Femur (tissue), 1 donor: ENCODE data around the gene GATC.
"Not testable (repeated sequence)": the region's sequence is repeated elsewhere in the genome, so short reads cannot be mapped to it uniquely, and the experiment has no call there.

Experiments used
- DNase-seq: peaks from one replicate; pipeline ENCODE4 v3.0.0-alpha.2; 2017

The GATC gene

DNA sequence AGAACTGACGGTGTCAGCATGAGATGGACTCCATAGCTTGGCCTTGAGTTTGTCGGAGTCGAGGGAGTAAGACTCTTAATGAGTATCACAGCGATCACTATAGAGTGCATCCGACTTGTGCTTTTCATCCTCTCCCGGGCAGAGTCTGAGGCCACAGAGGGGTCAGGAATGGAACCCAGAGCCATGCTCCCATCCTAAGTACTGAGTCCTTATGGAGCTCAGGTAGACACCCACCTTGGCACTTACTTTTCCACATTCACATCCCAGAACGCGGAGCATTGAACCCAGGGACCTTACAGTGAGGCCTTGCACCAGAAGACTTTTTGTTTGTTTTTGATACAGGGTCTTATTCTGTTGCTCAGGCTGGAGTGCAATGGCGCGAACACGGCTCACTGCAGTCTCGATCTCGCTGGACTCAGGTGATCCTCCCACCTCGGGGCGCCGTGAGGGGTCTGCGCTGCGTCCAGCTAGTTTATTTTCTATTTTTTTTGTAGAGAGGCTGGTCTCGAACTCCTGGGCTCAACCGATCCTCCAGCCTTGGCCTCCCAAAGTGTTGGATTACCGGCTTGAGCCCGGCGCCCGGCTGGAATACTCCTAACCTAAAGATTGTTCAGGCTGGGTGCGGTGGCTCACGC, 24.0 kb downstream of the GATC start:
- no peak for DNase-seq

DNA sequence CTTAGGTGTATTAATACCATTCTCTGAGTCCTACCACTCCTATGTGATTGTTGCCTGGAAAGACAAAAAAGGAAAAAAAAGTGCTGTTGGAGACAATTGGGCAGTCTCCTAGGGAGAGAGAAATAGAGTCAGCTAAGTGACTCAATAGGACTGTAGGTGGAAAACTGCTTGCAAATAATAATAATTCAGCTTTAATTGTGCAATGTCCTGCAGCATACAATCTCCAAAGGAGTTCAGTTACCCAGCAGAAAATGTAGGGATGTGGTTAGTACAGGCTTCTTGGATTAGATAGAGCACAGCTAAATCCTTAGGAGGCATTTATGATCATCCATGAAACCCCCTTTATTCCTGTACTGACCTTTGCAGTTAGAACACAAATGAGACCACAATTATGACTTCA, 26.3 kb downstream of the GATC start:
- DNase-seq, result no peak

- DNase-seq, result no peak
These were observed 27.8 kb downstream of the GATC start for GRCh38 chr12:120473807-120474615.

- peak; percentile 52 for DNase-seq
These were observed 28.3 kb downstream of the GATC start for GRCh38 chr12:120474616-120474960.

DNA sequence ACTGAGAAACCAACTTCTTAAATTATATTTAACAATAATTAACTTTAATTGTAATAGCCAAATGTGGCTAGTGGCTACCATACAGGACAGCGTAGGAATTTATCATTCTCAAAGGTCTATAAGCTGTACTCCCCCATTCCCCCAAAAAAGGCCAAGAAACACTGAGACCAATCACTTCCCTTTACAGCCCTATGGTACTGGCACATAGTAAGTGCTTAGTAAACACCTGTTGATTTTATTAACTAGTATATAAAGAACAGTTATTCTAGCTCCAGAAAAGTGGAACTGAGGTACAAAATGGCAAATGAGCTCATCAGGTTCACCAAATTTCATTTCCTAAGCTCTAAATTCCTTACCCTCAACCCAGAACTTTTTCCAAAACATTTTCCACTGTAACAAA, 29.4 kb downstream of the GATC start:
- DNase-seq, result no peak

- no peak for DNase-seq
These were observed 33.2 kb downstream of the GATC start for GRCh38 chr12:120479458-120479857.

DNA sequence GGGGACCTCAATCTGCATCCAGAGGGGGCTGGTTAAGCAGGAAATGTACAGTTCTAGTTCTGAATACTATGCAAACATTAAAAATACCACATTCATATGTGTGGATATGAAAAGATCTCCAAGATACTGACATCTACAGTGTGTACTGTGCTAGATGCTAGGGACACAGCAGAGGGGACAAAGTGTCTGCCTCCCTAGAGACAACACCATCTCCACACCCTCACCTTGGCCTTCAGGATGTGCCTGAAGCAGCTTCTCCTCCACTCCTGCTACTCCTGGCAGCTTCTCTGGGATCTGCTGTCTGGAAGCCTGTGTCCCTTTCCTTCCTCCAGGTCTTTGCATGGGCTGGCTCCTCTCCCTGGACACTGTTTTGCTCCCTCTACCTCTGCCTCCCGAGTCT, 34.0 kb downstream of the GATC start:
- no peak for DNase-seq

DNA sequence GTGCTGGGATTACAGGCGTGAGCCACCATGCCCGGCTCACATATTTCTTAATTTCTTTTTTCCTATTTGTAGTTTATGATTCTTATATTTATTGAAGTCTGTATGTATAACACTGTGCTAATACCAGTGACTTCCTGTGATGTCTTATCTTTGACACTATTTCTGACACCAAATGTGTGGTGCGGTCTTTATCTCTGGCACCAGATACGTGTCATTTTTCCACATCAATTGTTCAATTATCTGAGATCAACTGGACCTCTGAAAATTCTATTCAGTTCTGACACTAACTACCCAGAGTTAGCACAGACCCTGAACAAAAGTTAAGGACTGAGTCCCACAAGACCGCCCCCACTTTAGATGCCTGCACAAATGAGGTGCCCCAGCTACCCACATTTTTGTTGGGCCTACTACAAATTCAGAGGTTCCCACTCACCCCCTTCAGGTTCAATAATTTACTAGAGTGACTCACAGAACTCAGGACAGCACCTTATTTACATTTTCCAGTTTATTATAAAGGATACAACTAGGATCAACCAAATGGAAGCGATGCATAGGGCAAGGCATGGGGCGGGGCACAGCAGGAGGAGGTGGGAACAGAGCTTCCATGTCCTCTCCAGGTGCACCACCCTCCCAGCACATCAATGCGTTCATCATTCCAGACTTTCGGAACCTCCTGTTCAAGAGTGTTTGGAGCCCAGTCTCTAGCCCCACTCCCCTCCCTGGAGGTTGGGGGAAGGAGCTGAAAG, 35.0 kb downstream of the GATC start:
- DNase-seq, result no peak

DNA sequence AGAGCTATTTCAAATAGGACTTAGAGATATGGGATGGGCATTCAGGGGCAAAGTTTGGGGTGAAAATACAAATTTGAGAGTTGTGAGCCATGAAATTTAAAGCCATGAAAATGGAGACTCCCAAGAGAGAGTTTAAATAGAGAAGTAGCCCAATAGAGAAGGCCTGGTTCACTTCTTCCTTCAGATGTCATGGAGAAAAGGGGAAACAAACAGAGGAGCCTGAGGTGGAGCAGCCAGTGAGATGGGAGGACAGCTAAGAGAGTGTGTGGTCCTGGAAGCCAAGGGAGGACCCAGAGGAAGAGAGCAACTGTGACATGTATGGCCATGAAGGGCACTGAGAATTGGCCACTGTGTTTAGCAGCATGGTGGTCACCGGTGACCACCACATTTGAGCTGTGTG, 37.4 kb downstream of the GATC start:
- DNase-seq, result no peak

GRCh38 chr12:120485961-120486881, 40.0 kb downstream of the GATC start:
- DNase-seq, result no peak

- not testable (repeated sequence) for DNase-seq
These were observed 41.3 kb downstream of the GATC start for GRCh38 chr12:120487552-120487951.

DNA sequence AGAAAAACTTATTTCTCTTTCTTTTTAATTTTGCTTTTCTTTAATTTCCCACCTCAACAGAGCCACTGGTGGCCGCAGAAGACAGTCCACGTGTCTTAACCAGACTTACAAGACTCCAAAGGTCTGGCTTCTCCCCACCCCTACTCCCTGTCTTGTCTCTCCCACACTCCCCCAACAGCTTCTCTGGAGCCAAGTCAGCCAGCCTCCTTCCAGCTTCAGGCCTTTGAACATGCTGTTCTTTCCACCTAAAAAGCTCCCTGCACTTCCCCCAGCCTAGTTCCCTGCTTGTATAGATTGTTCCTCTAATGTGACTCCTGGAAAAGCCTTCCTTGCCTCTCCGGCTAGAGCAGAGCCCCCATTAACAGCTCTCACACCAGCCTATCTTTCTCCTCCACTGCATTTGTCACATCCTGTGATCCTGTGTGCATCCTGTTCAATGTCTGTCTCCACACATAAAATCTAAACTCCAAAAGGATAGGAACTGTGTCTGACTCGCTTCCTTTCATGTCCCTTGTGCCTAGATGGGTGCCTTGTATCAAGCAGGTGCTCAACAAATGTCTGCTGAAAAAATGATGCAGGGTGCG, 41.9 kb downstream of the GATC start:
- no peak for DNase-seq

GRCh38 chr12:120489018-120489417, 42.8 kb downstream of the GATC start:
- no peak for DNase-seq

DNA sequence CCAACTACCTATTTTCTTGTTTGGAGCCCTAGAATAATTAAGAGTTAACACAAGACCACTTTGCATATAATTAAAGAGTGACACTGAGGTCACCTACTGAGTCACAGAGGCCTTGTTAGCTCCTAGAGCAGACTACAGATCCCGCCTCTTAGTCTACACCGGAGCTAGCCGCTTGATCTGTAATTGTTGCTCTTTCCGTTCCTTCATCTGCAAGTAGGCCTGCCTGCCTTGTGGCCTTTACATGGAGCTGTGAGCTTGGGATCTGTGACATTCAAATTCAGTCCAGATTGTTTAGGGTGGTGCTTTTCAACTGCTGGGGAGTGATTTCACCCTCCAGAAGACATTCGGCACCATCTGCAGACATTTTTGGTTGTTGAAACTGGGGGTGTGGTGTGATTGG, 44.1 kb downstream of the GATC start:
- DNase-seq, result no peak

DNA sequence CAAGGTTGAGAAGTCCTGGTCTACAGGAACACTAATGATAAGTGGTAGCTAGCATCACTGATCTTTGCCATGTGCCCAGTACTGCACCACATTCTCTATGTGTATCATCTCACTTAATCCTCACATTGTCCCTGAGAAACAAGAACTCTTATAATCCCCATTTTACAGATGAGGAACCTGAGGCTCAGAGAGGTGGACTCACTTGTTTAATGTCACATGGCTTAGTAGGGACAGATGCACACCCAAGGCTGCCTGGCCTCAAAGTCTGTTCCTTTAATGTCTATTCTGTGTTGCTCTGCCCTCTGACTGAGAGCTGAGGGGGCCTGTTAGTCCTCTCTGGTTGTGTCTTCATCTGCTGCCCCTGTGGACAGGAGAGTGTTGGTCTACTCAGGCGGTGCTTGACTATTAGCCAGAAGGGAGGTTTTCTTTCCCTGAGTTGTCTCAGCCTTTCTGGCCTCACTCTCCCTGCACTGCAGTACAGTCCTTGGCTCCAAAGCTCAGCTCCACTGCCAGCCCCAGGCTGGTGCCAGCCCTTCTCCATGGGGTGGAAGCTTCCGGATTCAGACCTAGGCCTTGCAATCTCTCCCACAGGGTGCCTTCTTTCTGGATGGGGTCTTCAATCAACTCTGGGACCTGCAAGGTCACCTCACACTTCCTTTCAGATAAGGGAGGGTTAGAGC, 44.7 kb downstream of the GATC start:
- DNase-seq, result no peak

DNA sequence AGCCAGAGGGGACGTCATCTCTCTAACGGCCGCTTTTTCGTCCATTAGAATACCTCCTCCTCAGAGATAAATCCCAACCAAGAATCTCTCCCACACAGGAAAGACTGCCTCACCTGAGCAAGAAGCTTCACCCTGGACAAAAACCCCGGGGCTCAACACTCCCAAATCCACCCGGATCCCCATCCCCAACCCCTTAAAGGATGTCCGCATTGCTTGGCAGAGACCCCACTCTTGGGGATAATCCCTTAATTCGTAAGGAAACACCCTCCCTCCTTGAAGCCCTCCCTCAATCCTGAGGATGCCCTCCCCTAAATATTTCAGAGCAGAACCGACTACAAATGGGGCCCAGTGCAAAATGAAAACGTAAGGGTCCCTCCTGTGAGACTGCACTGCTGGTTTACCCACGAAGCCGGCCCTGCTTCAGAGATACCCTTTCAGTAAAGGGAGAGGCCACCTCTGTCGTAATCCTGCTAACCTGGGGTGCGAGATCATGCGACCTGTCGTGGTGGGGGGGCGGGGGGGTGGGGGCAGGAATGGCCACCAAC, 49.0 kb downstream of the GATC start:
- no peak for DNase-seq

- peak; percentile 98 for DNase-seq
These were observed 49.6 kb downstream of the GATC start, which contains the start of gene DYNLL1 for GRCh38 chr12:120495731-120496412. Gene DYNLL1 (plus strand): TSS chr12:120496113. CDS start chr12:120496422, 309 bp downstream.

- DNase-seq, result peak; percentile 74
These were observed 50.4 kb downstream of the GATC start for GRCh38 chr12:120496413-120497340.

DNA sequence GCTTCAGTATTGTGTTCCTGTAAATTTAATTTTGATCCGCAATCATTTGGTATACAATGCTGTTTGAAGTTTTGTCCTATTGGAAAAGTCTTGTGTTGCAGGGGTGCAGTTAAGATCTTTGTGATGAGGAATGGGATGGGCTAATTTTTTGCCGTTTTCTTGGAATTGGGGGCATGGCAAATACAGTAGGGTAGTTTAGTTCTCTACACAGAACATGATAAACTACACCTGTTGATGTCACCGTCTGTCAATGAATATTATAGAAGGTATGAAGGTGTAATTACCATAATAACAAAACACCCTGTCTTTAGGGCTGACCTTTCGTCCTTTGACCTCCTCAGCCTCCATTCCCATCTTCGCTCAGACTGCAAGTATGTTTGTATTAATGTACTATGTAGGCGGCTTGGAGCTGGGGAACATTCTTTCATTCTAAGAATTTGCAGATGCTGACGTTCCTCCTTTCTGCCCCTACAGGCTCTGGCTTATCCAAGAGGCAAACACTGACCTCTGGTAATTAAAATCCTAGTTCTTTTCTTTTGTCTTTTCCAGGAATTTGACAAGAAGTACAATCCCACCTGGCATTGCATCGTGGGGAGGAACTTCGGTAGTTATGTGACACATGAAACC, 51.4 kb downstream of the GATC start:
- DNase-seq, result no peak
